ENCODE results near the gene SP140.
"Not testable (repeated sequence)": the region's sequence is repeated elsewhere in the genome, so short reads cannot be mapped to it uniquely, and the experiment has no call there.

SP140 gene

GRCh38 chr2:230226051-230226551 lies 565 bp downstream of the SP140 start:
- DNase-seq (ENCODE audit: low spot score): peak; percentile 14

- DNase-seq (ENCODE audit: low spot score): no peak
Observed at GRCh38 chr2:230227216-230227615, 1.7 kb downstream of the SP140 start.

GRCh38 chr2:230230087-230230486 lies 4.6 kb downstream of the SP140 start:
- DNase-seq (ENCODE audit: low spot score): no peak

- no peak for DNase-seq (ENCODE audit: low spot score)
Observed at GRCh38 chr2:230230496-230231200, 5.1 kb downstream of the SP140 start.

GRCh38 chr2:230231251-230231650 lies 5.7 kb downstream of the SP140 start:
- no peak for DNase-seq (ENCODE audit: low spot score)

- no peak for DNase-seq (ENCODE audit: low spot score)
Observed at GRCh38 chr2:230234122-230234722, 8.7 kb downstream of the SP140 start.

- DNase-seq (ENCODE audit: low spot score): no peak
Observed at GRCh38 chr2:230234845-230235244, 9.3 kb downstream of the SP140 start.

GRCh38 chr2:230244211-230244610 lies 18.7 kb downstream of the SP140 start:
- DNase-seq (ENCODE audit: low spot score): no peak

GRCh38 chr2:230246206-230246605 lies 20.7 kb downstream of the SP140 start:
- DNase-seq (ENCODE audit: low spot score): no peak

- DNase-seq (ENCODE audit: low spot score): no peak
Observed at GRCh38 chr2:230250231-230250630, 24.7 kb downstream of the SP140 start.

GRCh38 chr2:230254152-230254881 lies 28.8 kb downstream of the SP140 start:
- no peak for DNase-seq (ENCODE audit: low spot score)

GRCh38 chr2:230256733-230257332 lies 31.3 kb downstream of the SP140 start:
- no peak for DNase-seq (ENCODE audit: low spot score)

- no peak for DNase-seq (ENCODE audit: low spot score)
Observed at GRCh38 chr2:230258483-230258882, 32.9 kb downstream of the SP140 start.

- no peak for DNase-seq (ENCODE audit: low spot score)
Observed at GRCh38 chr2:230262246-230262645, 36.7 kb downstream of the SP140 start.

GRCh38 chr2:230264945-230265344 lies 39.4 kb downstream of the SP140 start:
- not testable (repeated sequence) for DNase-seq (ENCODE audit: low spot score)

- DNase-seq (ENCODE audit: low spot score): no peak
Observed at GRCh38 chr2:230266638-230267037, 41.1 kb downstream of the SP140 start.

- DNase-seq (ENCODE audit: low spot score): no peak
Observed at GRCh38 chr2:230267059-230267458, 41.5 kb downstream of the SP140 start.

GRCh38 chr2:230267556-230267955 lies 42.0 kb downstream of the SP140 start:
- DNase-seq (ENCODE audit: low spot score): no peak

- peak; percentile 5 for DNase-seq (ENCODE audit: low spot score)
Observed at GRCh38 chr2:230268606-230269243, 43.2 kb downstream of the SP140 start.

- DNase-seq (ENCODE audit: low spot score): no peak
Observed at GRCh38 chr2:230269715-230270114, 44.2 kb downstream of the SP140 start.

GRCh38 chr2:230282936-230283335 lies 57.4 kb downstream of the SP140 start:
- DNase-seq (ENCODE audit: low spot score): no peak

GRCh38 chr2:230286048-230286447 lies 60.5 kb downstream of the SP140 start:
- DNase-seq (ENCODE audit: low spot score): no peak
